Urinary bladder (tissue), 2 donors: ENCODE measurements around the gene DGAT2. TPM values are rescaled to one million over a fixed set of nuclear protein-coding genes. Genes with fewer than 3 reads are reported as not detected.

Experiments
- polyA plus RNA-seq: library from polyadenylated mRNA; stranded (reverse); fragments of 200-250 nt; gene quantifications from one replicate; pipeline ENCODE4 v1.2.3, GENCODE V29; 2013
- small RNA-seq: library from RNA; depleted of rRNA; stranded (forward); fragments of <200 nt; gene quantifications from one replicate; pipeline ENCODE3, GENCODE V24; 2014
- total RNA-seq: library from RNA; depleted of rRNA; stranded (reverse); fragments of >200 nt; gene quantifications from one replicate; pipeline ENCODE4 v1.2.3, GENCODE V29; 2014
- donor health status: healthy.

Gene DGAT2
- total and polyA plus RNA-seq, 2 donors: 9.5 to 19.4 TPM

Small RNA genes within 50 kb of the gene (small RNA-seq; reads per million reads assigned to genes)
- not detected for gene RF00019
- gene RN7SL786P: not detected

Other genes starting within 250 kb of the DGAT2 start
- 8.7 TPM for gene GDPD5, start 242.8 kb upstream of the DGAT2 start, total RNA-seq
- 17.9 TPM for gene GDPD5, start 242.8 kb upstream of the DGAT2 start, polyA plus RNA-seq
- 489 TPM for gene SERPINH1, start 206.5 kb upstream of the DGAT2 start, total RNA-seq
- gene SERPINH1, start 206.5 kb upstream of the DGAT2 start, polyA plus RNA-seq: 217 TPM
- 5.6 TPM for gene MAP6, start 99.7 kb upstream of the DGAT2 start, total RNA-seq
- gene MAP6, start 99.7 kb upstream of the DGAT2 start, polyA plus RNA-seq: 8.0 TPM
- 2.2 TPM for gene MOGAT2, start 50.9 kb upstream of the DGAT2 start, total RNA-seq
- 1.2 TPM for gene MOGAT2, start 50.9 kb upstream of the DGAT2 start, polyA plus RNA-seq
- 36.6 TPM for gene UVRAG, start 46.4 kb downstream of the DGAT2 start, total RNA-seq
- gene UVRAG, start 46.4 kb downstream of the DGAT2 start, polyA plus RNA-seq: 16.4 TPM